Natural killer cell (primary cell): ENCODE measurements around the gene DYNLRB1. TPM values are rescaled to one million over a fixed set of nuclear protein-coding genes. Genes with fewer than 3 reads are reported as not detected.

Experiments
- ATAC-seq, 3 donors: fragments of 150-1000 bp in 2 of 3; fragments of 200-7000 bp in 1 of 3; cut with Tn5 transposase; 1 replicate in 1 of 3; 2 replicates in 2 of 3; pipeline ENCODE4 v1.10.0; 2021; ENCODE audit warnings: mild to moderate bottlenecking in 2 of 3, moderate library complexity in 2 of 3
- DNase-seq, 2 donors: peaks; one replicate each; pipeline versions ENCODE4 v3.0.0 to v3.0.0-alpha.2; 2013 to 2021; ENCODE audit warnings: mixed read lengths in 1 of 2
- H3K27ac ChIP-seq: one replicate; pipeline ENCODE4 v1.5.1; 2013; ENCODE audit warnings: mild to moderate bottlenecking, low read length
- H3K27me3 ChIP-seq: one replicate; pipeline ENCODE4 v1.6.1; 2013; ENCODE audit warnings: low read length; ENCODE audit not compliant: control insufficient read depth, insufficient read depth
- H3K36me3 ChIP-seq: one replicate; pipeline ENCODE4 v1.6.1; 2013; ENCODE audit warnings: low read length; ENCODE audit not compliant: control insufficient read depth, insufficient read depth
- H3K4me1 ChIP-seq: one replicate; pipeline ENCODE4 v1.6.1; 2013; ENCODE audit warnings: low read length; ENCODE audit not compliant: control insufficient read depth, insufficient read depth
- H3K4me3 ChIP-seq: one replicate; pipeline ENCODE4 v1.5.1; 2013; ENCODE audit warnings: low read length
- H3K9me3 ChIP-seq: one replicate; pipeline ENCODE4 v1.6.1; 2013; ENCODE audit warnings: low read length; ENCODE audit not compliant: control insufficient read depth, insufficient read depth
- H3K27ac Mint-ChIP-seq, 2 donors: one replicate each; pipeline ENCODE4 v1.8.0; 2022; ENCODE audit warnings: mild to moderate bottlenecking in 2 of 2, mixed read lengths in 2 of 2, moderate library complexity in 1 of 2
- H3K27me3 Mint-ChIP-seq, 2 donors: one replicate each; pipeline ENCODE4 v1.8.0; 2022; ENCODE audit warnings: low read depth in 2 of 2, mixed read lengths in 2 of 2
- H3K36me3 Mint-ChIP-seq: one replicate; pipeline ENCODE4 v1.8.0; 2022; ENCODE audit warnings: mixed read lengths
- H3K4me1 Mint-ChIP-seq, 2 donors: one replicate each; pipeline ENCODE4 v1.8.0; 2022; ENCODE audit warnings: mixed read lengths in 2 of 2
- H3K4me3 Mint-ChIP-seq: one replicate; pipeline ENCODE4 v1.8.0; 2022; ENCODE audit warnings: mild to moderate bottlenecking, moderate library complexity, mixed read lengths
- H3K9me3 Mint-ChIP-seq, 2 donors: one replicate each; pipeline ENCODE4 v1.8.0; 2022; ENCODE audit warnings: mixed read lengths in 2 of 2
- WGBS: methylation state at CpG from one replicate; pipeline ENCODE4 v1.1.7; 2013; ENCODE audit warnings: missing lambda C conversion rate; ENCODE audit not compliant: insufficient coverage; 5-methylcytosine and 5-hydroxymethylcytosine counted together
- intact Hi-C: fragments of 100-400 bp; cut with micrococcal nuclease; formaldehyde crosslinking; loops from one replicate; pipeline ENCODE4 v1.14.2; 2022
- total RNA-seq, 4 donors: library from RNA; stranded (reverse); fragments of 120-200 nt in 1 of 4; gene quantifications; one replicate each; pipeline versions ENCODE4 v1.2.3 to v1.2.4, GENCODE V29; 2013 to 2022
- TF ChIP-seq, protein P1 (sequence below): fragments of 200-600 bp; IDR thresholded peaks from one replicate; pipeline ENCODE4 v1.8.0; 2022; ENCODE audit warnings: antibody characterized with exemption

DYNLRB1 gene
- total RNA-seq, 3 donors from 2014 or later (not counting 1 experiment from before 2014, with no cell fraction given): 58.7 to 65.5 (median 61.4) TPM

DNA sequence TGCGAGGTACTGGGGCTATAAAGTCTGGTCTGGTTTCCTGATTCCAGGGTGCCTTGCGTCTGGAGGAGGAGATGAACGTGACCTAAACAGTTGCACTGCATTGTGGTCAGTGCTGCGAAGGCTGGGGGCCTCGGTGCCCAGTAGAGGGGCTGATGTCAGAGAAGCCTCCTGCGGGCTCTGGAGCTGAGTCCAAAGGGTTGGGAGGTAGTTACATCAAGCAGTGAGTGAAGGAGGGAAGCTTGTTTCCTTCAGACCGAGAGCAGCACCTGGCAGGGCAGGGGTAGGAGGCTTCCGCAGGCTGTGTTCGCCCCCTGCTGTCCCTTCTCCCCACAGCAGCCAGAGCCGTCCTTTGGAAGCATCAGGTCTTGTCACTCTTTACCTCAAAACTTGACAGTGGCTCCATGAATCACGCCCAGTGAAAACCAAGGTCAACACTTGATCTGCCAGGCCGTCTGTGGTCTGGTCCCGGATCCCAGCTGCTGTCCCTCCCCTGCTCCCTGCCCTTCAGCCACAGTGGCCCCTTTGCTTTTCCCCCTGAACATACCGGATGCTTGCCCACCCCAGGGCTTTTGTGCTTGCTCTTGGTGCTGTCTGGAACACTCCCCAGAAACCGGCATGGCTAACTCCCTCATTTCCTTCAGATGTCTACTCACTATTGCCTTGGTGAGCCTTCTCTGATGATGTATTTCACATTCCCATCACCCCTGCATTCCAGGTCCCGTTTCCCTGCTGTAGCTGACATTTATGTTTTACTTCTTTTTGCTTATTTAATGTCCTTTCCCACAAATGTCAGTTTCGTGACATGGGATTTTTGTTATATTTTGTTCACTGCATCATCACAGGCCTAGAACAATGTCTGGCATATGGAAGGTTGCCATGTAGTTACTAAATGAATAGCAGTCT is 7.0 kb downstream of the DYNLRB1 start:
- TF ChIP-seq, protein P1, sequence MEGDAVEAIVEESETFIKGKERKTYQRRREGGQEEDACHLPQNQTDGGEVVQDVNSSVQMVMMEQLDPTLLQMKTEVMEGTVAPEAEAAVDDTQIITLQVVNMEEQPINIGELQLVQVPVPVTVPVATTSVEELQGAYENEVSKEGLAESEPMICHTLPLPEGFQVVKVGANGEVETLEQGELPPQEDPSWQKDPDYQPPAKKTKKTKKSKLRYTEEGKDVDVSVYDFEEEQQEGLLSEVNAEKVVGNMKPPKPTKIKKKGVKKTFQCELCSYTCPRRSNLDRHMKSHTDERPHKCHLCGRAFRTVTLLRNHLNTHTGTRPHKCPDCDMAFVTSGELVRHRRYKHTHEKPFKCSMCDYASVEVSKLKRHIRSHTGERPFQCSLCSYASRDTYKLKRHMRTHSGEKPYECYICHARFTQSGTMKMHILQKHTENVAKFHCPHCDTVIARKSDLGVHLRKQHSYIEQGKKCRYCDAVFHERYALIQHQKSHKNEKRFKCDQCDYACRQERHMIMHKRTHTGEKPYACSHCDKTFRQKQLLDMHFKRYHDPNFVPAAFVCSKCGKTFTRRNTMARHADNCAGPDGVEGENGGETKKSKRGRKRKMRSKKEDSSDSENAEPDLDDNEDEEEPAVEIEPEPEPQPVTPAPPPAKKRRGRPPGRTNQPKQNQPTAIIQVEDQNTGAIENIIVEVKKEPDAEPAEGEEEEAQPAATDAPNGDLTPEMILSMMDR: peak; percentile 21
- H3K4me3 ChIP-seq: no peak overlapping the region
- no peak overlapping the region for H3K27ac ChIP-seq
- 63% methylated on average over 16 of the region's 17 CpGs for WGBS
- peaks cover 8% of the 10 kb centered on the region for H3K4me1 ChIP-seq
- intact Hi-C loops: loop anchor here (1.0 kb wide), 1 partner anchor 211 kb away; no protein-coding TSS in a partner anchor
- Mint-ChIP-seq H3K36me3 (no peaks in the 10 kb centered on the region), H3K27me3 (no peaks in the 10 kb centered on the region), H3K27ac (peak overlapping the region in 1 of 2 donors; percentile 71), H3K9me3 (no peaks in the 10 kb centered on the region), H3K4me3 (no peak overlapping the region), H3K4me1 (peaks cover 29 to 30% of the 10 kb centered on the region in 2 donors)
- no peaks in the 10 kb centered on the region for H3K9me3 ChIP-seq
- H3K36me3 ChIP-seq: peaks cover 37% of the 10 kb centered on the region
- H3K27me3 ChIP-seq: no peaks in the 10 kb centered on the region
- DNase-seq: peak in 1 of 2 donors; percentile 73
- ATAC-seq: peak in 2 of 3 donors; percentile 81 to 84

DNA sequence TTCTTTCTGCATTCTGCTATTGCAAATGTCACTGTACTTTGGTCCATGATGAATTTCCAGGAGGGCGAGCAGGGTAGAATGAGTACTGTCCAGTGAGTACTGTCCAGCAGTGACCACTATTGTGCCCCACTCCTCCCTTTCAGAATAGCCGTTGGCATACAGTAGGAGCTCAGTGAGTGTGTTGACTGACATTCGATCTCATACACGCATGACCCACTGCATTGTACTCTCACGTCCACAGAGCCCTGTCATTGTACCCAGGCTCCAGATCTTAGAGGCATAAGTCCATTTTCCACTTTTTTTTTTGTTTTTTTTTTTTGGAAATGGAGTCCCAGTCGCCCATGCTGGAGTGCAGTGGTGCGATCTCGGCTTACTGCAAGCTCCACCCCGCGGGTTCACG is 8.2 kb downstream of the DYNLRB1 start:
- no peak for ATAC-seq
- Histone ChIP-seq H3K36me3 (peaks cover 45% of the 10 kb centered on the region), H3K9me3 (no peaks in the 10 kb centered on the region), H3K4me3 (no peak overlapping the region), H3K27me3 (no peaks in the 10 kb centered on the region), H3K4me1 (peaks cover 15% of the 10 kb centered on the region), H3K27ac (no peak overlapping the region)
- no peaks in the 10 kb centered on the region for H3K27me3 Mint-ChIP-seq
- no peak for DNase-seq
- no peaks in the 10 kb centered on the region for H3K36me3 Mint-ChIP-seq
- H3K4me1 Mint-ChIP-seq: peaks cover 34% of the 10 kb centered on the region in 2 donors
- no peaks in the 10 kb centered on the region for H3K9me3 Mint-ChIP-seq
- TF ChIP-seq, protein P1: no peak
- 95% methylated on average over 11 of the region's 11 CpGs for WGBS
- intact Hi-C loops: no loop called here
- H3K4me3 Mint-ChIP-seq: no peak overlapping the region
- H3K27ac Mint-ChIP-seq: peak overlapping the region in 1 of 2 donors; percentile 71

DNA sequence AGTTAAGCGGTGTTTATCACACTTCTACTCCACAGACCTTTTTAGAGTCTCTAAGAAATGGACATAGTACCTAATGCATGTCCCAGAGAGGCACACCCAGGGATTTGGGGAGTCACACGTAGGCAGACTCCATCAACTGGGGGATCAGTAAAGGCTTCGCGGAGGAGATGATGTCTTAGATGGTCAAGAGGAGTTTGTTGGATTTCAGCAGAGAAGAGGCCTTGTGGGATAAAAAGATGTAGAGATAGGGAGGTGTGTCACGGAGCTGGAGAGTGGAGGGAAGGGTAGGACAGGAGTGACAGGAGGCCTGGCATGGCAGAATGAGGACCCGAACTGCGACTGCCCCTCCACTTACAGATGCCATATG is 9.1 kb downstream of the DYNLRB1 start:
- H3K27me3 ChIP-seq: no peaks in the 10 kb centered on the region
- DNase-seq (no peak), ATAC-seq (no peak)
- TF ChIP-seq, protein P1: no peak
- Mint-ChIP-seq H3K27ac (peak overlapping the region in 1 of 2 donors; percentile 8), H3K4me3 (no peak overlapping the region), H3K36me3 (no peaks in the 10 kb centered on the region), H3K27me3 (no peaks in the 10 kb centered on the region), H3K4me1 (peaks cover 39 to 42% of the 10 kb centered on the region in 2 donors), H3K9me3 (no peaks in the 10 kb centered on the region)
- intact Hi-C loops: no loop called here
- peaks cover 24% of the 10 kb centered on the region for H3K4me1 ChIP-seq
- no peaks in the 10 kb centered on the region for H3K9me3 ChIP-seq
- peaks cover 47% of the 10 kb centered on the region for H3K36me3 ChIP-seq
- H3K4me3 ChIP-seq: no peak overlapping the region
- 96% methylated on average over 7 of the region's 7 CpGs for WGBS
- H3K27ac ChIP-seq: no peak overlapping the region
